Ramos (cell line): Measurements from ENCODE around the gene NSMCE1.
"Not testable (repeated sequence)": the region's sequence is repeated elsewhere in the genome, so short reads cannot be mapped to it uniquely, and the experiment has no call there.

ENCODE experiments used
- in situ Hi-C: fragments of 300-500 bp; cut with MboI; formaldehyde crosslinking; loops from one replicate; pipeline ENCODE4 v1.14.3; 2022; ENCODE audit warnings: low sequenced_read_pairs; ENCODE audit not compliant: unreplicated experiment

NSMCE1 gene

DNA sequence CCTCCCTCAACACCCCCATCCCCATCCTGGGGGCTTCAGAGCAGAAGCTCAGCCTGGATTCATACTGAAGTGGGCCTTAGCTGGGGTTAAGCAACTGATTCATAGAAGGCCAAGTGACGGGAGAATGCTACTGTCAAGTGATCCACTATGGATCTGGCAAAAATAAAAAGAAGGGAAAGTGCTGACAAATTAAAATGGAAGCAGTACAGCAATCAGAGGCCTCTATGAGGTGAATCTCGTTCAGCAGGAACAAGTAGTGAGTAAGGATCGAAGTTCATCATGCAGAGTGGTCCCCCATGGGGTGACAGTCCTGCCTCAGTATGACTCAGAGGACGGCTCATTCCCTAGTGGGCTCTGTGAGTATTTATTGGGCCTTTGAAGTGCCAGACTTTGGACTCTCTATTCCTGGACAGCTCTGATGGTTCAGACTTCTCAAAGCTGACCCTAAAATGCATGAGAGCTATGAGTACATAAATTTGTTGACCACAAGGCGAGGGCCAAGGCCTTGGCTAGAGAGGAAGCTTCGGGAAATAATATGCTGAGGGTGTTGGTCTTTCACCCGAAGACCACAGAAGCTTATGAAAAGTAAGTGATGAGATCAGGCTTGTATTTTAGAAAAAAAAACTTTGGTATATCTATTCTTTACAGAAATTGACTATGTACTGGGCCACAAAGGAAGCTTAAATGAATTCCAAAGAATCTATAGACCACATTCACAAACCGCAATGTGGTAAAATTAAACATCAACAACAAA lies 5.3 kb upstream of the NSMCE1 start:
- in situ Hi-C loops, result no loop called here

GRCh38 chr16:27273330-27273669 lies 4.7 kb upstream of the NSMCE1 start:
- in situ Hi-C loops, result no loop called here

- in situ Hi-C loops, result not testable (repeated sequence)
Observed at GRCh38 chr16:27272697-27273096, 4.1 kb upstream of the NSMCE1 start.

- in situ Hi-C loops, result no loop called here
Observed at GRCh38 chr16:27272076-27272475, 3.5 kb upstream of the NSMCE1 start.

DNA sequence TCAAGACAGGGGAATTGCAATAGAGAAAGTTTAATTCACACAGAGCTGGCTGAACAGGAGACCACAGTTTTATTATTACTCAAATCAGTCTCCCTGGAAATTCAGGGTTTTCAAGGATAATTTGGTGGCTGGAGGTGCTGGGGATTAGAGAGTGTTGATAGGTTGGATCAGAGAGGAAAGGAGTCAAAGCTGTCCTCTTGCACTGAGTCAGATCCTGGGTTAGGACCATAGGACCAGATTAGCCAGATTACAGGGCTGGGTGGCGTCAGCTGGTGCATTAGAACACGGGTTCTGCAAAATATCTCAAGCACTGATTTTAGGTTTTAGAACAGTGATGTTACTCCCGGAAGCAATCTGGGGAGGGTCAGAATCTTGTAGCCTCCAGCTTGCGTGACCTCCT lies 1.8 kb upstream of the NSMCE1 start:
- in situ Hi-C loops, result no loop called here

- in situ Hi-C loops, result no loop called here
Observed at GRCh38 chr16:27269300-27270150, 953 bp upstream of the NSMCE1 start.

- in situ Hi-C loops, result no loop called here
Observed at GRCh38 chr16:27267037-27267677, 1.4 kb downstream of the NSMCE1 start.

- in situ Hi-C loops, result no loop called here
Observed at GRCh38 chr16:27265982-27266381, 2.6 kb downstream of the NSMCE1 start.

GRCh38 chr16:27264151-27264550 lies 4.4 kb downstream of the NSMCE1 start:
- in situ Hi-C loops, result no loop called here

DNA sequence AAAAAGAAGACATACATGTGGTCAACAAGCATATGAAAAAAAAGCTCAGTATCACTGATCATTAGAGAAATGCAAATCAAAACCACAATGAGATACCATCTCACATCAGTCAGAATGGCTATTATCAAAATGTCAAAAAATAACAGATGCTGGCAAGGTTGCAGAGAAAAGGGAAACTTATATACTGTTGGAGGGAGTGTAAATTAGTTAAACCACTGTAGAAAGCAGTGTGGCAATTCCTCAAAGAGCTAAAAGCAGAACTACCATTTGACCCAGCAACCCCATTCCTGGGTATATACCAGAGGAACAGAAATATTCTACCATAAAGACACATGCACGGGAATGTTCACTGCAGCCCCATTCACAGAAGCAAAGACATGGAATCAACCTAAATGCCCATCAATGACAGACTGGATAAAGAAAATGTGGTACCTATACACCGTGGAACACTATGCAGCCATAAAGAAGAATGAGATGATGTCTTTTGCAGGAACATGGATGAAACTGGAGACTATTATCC lies 5.6 kb downstream of the NSMCE1 start:
- in situ Hi-C loops, result not testable (repeated sequence)

DNA sequence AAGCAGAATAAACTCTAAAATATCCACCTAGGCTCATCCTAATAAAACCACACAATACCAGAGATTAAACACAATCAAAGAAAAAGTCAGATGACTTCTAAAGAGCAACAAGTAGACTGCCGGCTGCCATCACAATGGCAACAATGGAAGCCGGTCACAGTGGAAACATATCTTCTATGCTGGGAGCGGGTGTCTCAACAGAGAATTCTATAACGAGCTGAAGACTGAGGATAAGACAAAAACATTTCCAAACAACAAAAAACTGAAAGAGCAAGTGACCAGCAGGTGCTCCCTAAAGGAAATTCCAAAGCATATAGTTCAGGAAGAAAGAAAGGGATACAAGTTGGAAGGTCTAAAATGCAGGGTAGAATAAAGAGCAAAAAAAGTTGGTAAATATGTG lies 8.9 kb downstream of the NSMCE1 start:
- in situ Hi-C loops, result no loop called here

GRCh38 chr16:27258241-27258734 lies 10.3 kb downstream of the NSMCE1 start:
- in situ Hi-C loops, result no loop called here

- in situ Hi-C loops, result no loop called here
Observed at GRCh38 chr16:27257271-27257670, 11.3 kb downstream of the NSMCE1 start.

- in situ Hi-C loops, result no loop called here
Observed at GRCh38 chr16:27256861-27257260, 11.7 kb downstream of the NSMCE1 start.

GRCh38 chr16:27254262-27254811 lies 14.2 kb downstream of the NSMCE1 start:
- in situ Hi-C loops, result no loop called here

DNA sequence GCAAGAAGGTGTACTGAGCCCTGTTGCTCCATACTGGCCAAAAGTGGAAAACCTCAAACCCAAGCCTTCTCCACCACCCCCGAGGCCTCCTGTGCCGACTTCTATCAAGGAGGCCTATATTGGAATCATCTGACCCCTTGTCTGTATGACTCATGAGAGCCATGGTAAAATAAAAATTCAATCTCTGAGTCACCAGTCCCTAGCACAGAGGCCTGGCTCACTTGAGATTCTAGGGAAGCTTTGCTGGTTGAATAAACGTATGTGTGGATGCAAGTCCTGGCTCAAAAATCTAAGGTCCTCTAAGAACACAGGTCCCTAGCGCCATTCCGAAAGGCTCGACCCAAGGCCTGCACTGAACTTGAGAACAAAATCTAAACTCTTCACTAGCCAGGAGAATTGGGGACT lies 15.0 kb downstream of the NSMCE1 start:
- in situ Hi-C loops, result no loop called here

- in situ Hi-C loops, result no loop called here
Observed at GRCh38 chr16:27252206-27252585, 16.4 kb downstream of the NSMCE1 start.

DNA sequence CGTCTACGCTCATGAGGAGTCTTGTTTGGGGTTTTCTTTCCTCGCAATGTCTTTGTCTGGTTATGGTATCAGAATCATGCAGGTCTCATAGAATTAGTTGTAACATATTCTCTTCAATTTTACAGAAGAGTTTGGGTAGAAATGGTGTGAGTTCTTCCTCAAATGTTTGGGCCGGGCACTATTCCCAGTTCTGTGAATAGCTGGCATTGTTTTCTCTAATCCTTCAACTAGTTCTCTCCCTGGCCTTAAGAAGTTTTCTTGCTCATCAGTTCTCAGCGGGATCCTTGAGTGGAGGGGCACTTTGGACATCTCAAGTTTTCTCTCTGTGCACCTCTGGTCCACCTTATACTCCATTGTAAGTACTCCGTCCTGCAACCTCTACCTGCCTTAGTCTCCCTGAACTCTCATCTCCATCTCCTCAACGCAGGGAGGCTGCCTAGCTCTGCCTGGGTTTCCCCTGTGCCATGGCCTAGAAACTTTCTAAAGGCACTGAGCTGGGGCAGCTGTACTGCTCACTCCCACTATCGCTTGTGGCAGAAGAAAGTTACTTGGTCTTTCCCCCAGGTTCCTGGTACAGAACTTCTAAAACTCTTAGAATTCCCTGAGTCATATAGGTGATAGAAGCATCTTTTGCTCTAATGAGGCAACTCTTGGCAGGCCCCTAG lies 16.9 kb downstream of the NSMCE1 start:
- in situ Hi-C loops, result no loop called here

GRCh38 chr16:27248886-27249285 lies 19.7 kb downstream of the NSMCE1 start:
- in situ Hi-C loops, result not testable (repeated sequence)

GRCh38 chr16:27248036-27248435 lies 20.5 kb downstream of the NSMCE1 start:
- in situ Hi-C loops, result no loop called here
